GM12878 (cell line): Measurements from ENCODE around the gene NHERF2. TPM values are rescaled to one million over a fixed set of nuclear protein-coding genes. Genes with fewer than 3 reads are reported as not detected.

ENCODE experiments used
- ATAC-seq: fragments of 200-7000 bp; cut with Tn5 transposase; 3 replicates; pipeline ENCODE4 v1.9.1; 2020; ENCODE audit warnings: mild to moderate bottlenecking, moderate library complexity
- BruUV-seq: library from RNA; stranded (reverse); fragments of 400-500 nt; replicated peaks from 2 replicates; lab custom pipeline; 2021; lab: Mats Ljungman, UMichigan
- CTCF ChIA-PET: fragments of 300-600 bp; sonication (Branson Sonifier 250); formaldehyde crosslinking; extraction: SDS; loops from one replicate; lab custom pipeline; 2021; ENCODE audit warnings: inconsistent platforms; lab: Yijun Ruan, JAX
- POLR2A ChIA-PET: fragments of 350-600 bp; formaldehyde crosslinking; extraction: SDS; loops from one replicate; lab custom pipeline; 2021; ENCODE audit warnings: inconsistent platforms; lab: Charles Lee
- RAD21 ChIA-PET: fragments of 300-600 bp; sonication (Branson Sonifier 250); formaldehyde crosslinking; loops from one replicate; lab custom pipeline; 2023; ENCODE audit warnings: antibody characterized with exemption; ENCODE audit not compliant: unreplicated experiment; lab: Charles Lee
- SMC1A ChIA-PET: fragments of 300-600 bp; sonication (Branson Sonifier 250); formaldehyde crosslinking; loops from one replicate; lab custom pipeline; 2023; ENCODE audit not compliant: unreplicated experiment, uncharacterized antibody; lab: Charles Lee
- DNase-seq: peaks from one replicate; pipeline ENCODE4 v3.0.0-alpha.2; 2011; ENCODE audit warnings: low read depth, low spot score
- FAIRE-seq: peaks from 3 replicates; lab custom pipeline; 2011; peaks lifted over from hg19 to GRCh38; lab: Jason Lieb, UNC
- H2AFZ ChIP-seq: 2 replicates; pipeline ENCODE4 v1.6.0; 2011; ENCODE audit warnings: low read depth, low read length, control low read depth; ENCODE audit not compliant: control insufficient read depth
- H3K27ac ChIP-seq: 2 replicates; pipeline ENCODE4 v1.5.1; 2011; ENCODE audit warnings: control low read depth; ENCODE audit not compliant: control insufficient read depth, insufficient read depth
- H3K27me3 ChIP-seq, 2 experiments: replicated peaks in 1 of 2; 2 replicates each; pipeline versions ENCODE4 v1.6.0 to v1.6.1; 2011; ENCODE audit warnings: low read length in 1 of 2; ENCODE audit not compliant: control insufficient read depth in 2 of 2, insufficient read depth in 2 of 2
- H3K36me3 ChIP-seq, 2 experiments: 2 replicates each; pipeline ENCODE4 v1.5.1; 2011; ENCODE audit warnings: low read length in 1 of 2; ENCODE audit not compliant: control insufficient read depth in 2 of 2, insufficient read depth in 2 of 2
- H3K4me1 ChIP-seq: 2 replicates; pipeline ENCODE4 v1.6.1; 2011; ENCODE audit warnings: mild to moderate bottlenecking, low read length, moderate library complexity, mixed read lengths; ENCODE audit not compliant: control insufficient read depth, insufficient read depth
- H3K4me2 ChIP-seq: 2 replicates; pipeline ENCODE4 v1.6.0; 2011; ENCODE audit warnings: control low read depth; ENCODE audit not compliant: control insufficient read depth, insufficient read depth
- H3K4me3 ChIP-seq: fragments of 200-600 bp; sonication (generic); 2 replicates; pipeline ENCODE4 v1.5.1; 2016
- H3K79me2 ChIP-seq: 2 replicates; pipeline ENCODE4 v1.6.0; 2011; ENCODE audit warnings: low read length; ENCODE audit not compliant: control insufficient read depth, insufficient read depth
- H3K9ac ChIP-seq: 2 replicates; pipeline ENCODE4 v1.8.0; 2011; ENCODE audit warnings: low read length, control low read depth, mixed read lengths; ENCODE audit not compliant: control insufficient read depth, insufficient read depth
- H3K9me3 ChIP-seq: replicated peaks from 3 replicates; pipeline ENCODE4 v1.5.1; 2011; ENCODE audit warnings: mild to moderate bottlenecking, low read length; ENCODE audit not compliant: control insufficient read depth, insufficient read depth
- H4K20me1 ChIP-seq: 2 replicates; pipeline ENCODE4 v1.6.0; 2011; ENCODE audit not compliant: control insufficient read depth, insufficient read depth
- BCLAF1 ChIP-seq: fragments of 450-650 bp; IDR thresholded peaks from 2 replicates; pipeline ENCODE4 v1.6.1; 2017; ENCODE audit warnings: antibody characterized with exemption, mild to moderate bottlenecking, moderate library complexity
- CBX5 ChIP-seq: sonication (generic); IDR thresholded peaks from 2 replicates; pipeline ENCODE4 v1.6.1; 2016; ENCODE audit warnings: low read depth, moderate library complexity, mild to moderate bottlenecking, inconsistent platforms
- CREB1 ChIP-seq: IDR thresholded peaks from 2 replicates; pipeline ENCODE4 v1.6.1; 2012; ENCODE audit warnings: low read depth, mild to moderate bottlenecking, inconsistent platforms
- JUND ChIP-seq: IDR thresholded peaks from 2 replicates; pipeline ENCODE4 v1.6.1; 2012; ENCODE audit warnings: low read depth, mild to moderate bottlenecking, low read length, improper control_type of control experiment, moderate library complexity
- KDM1A ChIP-seq: fragments of 200-600 bp; sonication (generic); IDR thresholded peaks from 2 replicates; pipeline ENCODE4 v1.6.1; 2016; ENCODE audit warnings: borderline replicate concordance
- MYB ChIP-seq: fragments of 150-350 bp; IDR thresholded peaks from 2 replicates; pipeline ENCODE4 v1.6.1; 2014; ENCODE audit warnings: mild to moderate bottlenecking, low read depth, low read length, borderline replicate concordance
- NR2F1 ChIP-seq: fragments of 450-650 bp; conservative IDR thresholded peaks from 2 replicates; pipeline ENCODE4 v1.6.1; 2017; ENCODE audit warnings: mild to moderate bottlenecking
- PKNOX1 ChIP-seq: fragments of 450-650 bp; IDR thresholded peaks from 2 replicates; pipeline ENCODE4 v1.6.1; 2016; ENCODE audit warnings: mild to moderate bottlenecking
- SMARCA5 ChIP-seq: fragments of 450-650 bp; IDR thresholded peaks from 2 replicates; pipeline ENCODE4 v1.6.1; 2017; ENCODE audit warnings: mild to moderate bottlenecking
- USF1 ChIP-seq: IDR thresholded peaks from 2 replicates; pipeline ENCODE4 v1.6.1; 2011; ENCODE audit warnings: borderline replicate concordance, low read depth, mild to moderate bottlenecking, moderate library complexity, mixed read lengths, low read length; ENCODE audit not compliant: insufficient read depth; ENCODE audit errors: extremely low read length
- WGBS: methylation state at CpG from one replicate; pipeline ENCODE4 v1.1.6; 2016; ENCODE audit warnings: low lambda C conversion rate; ENCODE audit not compliant: insufficient replicate concordance, insufficient coverage; ENCODE audit errors: missing lambda C conversion rate; 5-methylcytosine and 5-hydroxymethylcytosine counted together
- in situ Hi-C: fragments of 300-500 bp; cut with MboI; formaldehyde crosslinking; loops from 9 replicates; pipeline ENCODE4 v1.14.3; 2018; ENCODE audit warnings: mixed read lengths
- intact Hi-C: fragments of 100-400 bp; cut with micrococcal nuclease; formaldehyde crosslinking; loops from one replicate; pipeline ENCODE4 v1.14.2; 2022; ENCODE audit not compliant: unreplicated experiment
- polyA plus RNA-seq, 11 experiments: library from polyadenylated mRNA; depleted of rRNA in 4 of 11; unstranded in 6 of 11; stranded (reverse) in 5 of 11; fragments of >200 nt; fragmentation: Nextera tagmentation in 4 of 11; fragmentation: Illumina TruSeq in 1 of 11; extraction: Ambion mirVana in 4 of 11; extraction: Trizol in 1 of 11; gene quantifications; 1 replicate in 1 of 11; 2 replicates in 10 of 11; pipeline versions ENCODE4 v1.2.1 to v1.2.3, GENCODE V29; 2011 to 2016; ENCODE audit warnings: inconsistent platforms in 2 of 11, missing spikeins in 2 of 11, low read depth in 1 of 11
- total RNA-seq, 4 experiments: library from RNA; depleted of rRNA in 3 of 4; stranded (reverse); fragments of >200 nt in 3 of 4; fragmentation: Illumina TruSeq in 1 of 4; extraction: Trizol in 1 of 4; gene quantifications; 2 replicates each; pipeline versions ENCODE4 v1.2.1 to v1.2.3, GENCODE V29; 2013 to 2021

The NHERF2 gene
- total and polyA plus RNA-seq, 10 of the 15 experiments (the other 5 are each of a cell fraction or from before 2014, with no cell fraction given), result 0.05 to 0.31 (median 0.08) TPM; not detected in 4

- DNase-seq (no peak), FAIRE-seq (no peak), ATAC-seq (no peak)
- H3K9ac ChIP-seq, result no peak overlapping the region
- peak overlapping the region; percentile 65 for H3K4me3 ChIP-seq
- intact Hi-C loops (no loop called here), in situ Hi-C loops (no loop called here)
- 0% methylated on average over 14 of the region's 25 CpGs for WGBS
- no peaks in the 10 kb centered on the region; the same call in none of the 2 replicates for H3K79me2 ChIP-seq
- peaks cover 5 to 6% of the 10 kb centered on the region in 2 experiments; a peak in 3 of 4 replicates for H3K36me3 ChIP-seq
- SMC1A ChIA-PET, result no interaction called here
- RAD21 ChIA-PET, result interaction anchor here (1.3 kb wide), 1 partner anchor 150 kb away, joined by 7 read pairs; no protein-coding TSS in a partner anchor
- CTCF ChIA-PET, result interaction anchor here (6.5 kb wide), 1 partner anchor 13 kb away, joined by 54 read pairs; no protein-coding TSS in a partner anchor
- H3K4me2 ChIP-seq, result peak overlapping the region; percentile 98; the same call in 1 of the 2 replicates
- H3K27ac ChIP-seq, result no peak overlapping the region
- no peaks in the 10 kb centered on the region for H3K27me3 ChIP-seq
- no peaks in the 10 kb centered on the region for H4K20me1 ChIP-seq
- H3K4me1 ChIP-seq, result peaks cover 38% of the 10 kb centered on the region
- POLR2A ChIA-PET, result interaction anchor here (2.2 to 3.3 kb wide), 4 partner anchors 8 to 29 kb away, joined by 13 to 18 read pairs (median 14); partner anchors contain the start of genes NOXO1, RPS2 and TBL3
- no peak overlapping the region for H2AFZ ChIP-seq
- BruUV-seq, result no TSS peak
- TF ChIP-seq MYB (no peak), PKNOX1 (no peak), NR2F1 (no peak), CREB1 (no peak), CBX5 (no peak), SMARCA5 (no peak), BCLAF1 (no peak), USF1 (no peak), JUND (no peak), KDM1A (no peak)
- peaks cover 1% of the 10 kb centered on the region; the same call in 1 of the 3 replicates for H3K9me3 ChIP-seq
Observed at GRCh38 chr16:1990101-1990350, 36.7 kb upstream of the NHERF2 start.
